GM06990 (cell line): ENCODE measurements around the gene KIF12.
"Not testable (repeated sequence)": the region's sequence is repeated elsewhere in the genome, so short reads cannot be mapped to it uniquely, and the experiment has no call there.

ENCODE experiments used
- DNase-seq: peaks from one replicate; pipeline ENCODE4 v3.0.0-alpha.2; 2011; ENCODE audit not compliant: insufficient read length; ENCODE audit errors: extremely low read depth
- H3K27me3 ChIP-seq: replicated peaks from 2 replicates; pipeline ENCODE4 v1.6.0; 2011; ENCODE audit warnings: low read length; ENCODE audit not compliant: control insufficient read depth, insufficient read depth
- H3K36me3 ChIP-seq: 2 replicates; pipeline ENCODE4 v1.5.1; 2011; ENCODE audit warnings: low read length; ENCODE audit not compliant: control insufficient read depth, insufficient read depth
- H3K4me3 ChIP-seq: replicated peaks from 2 replicates; pipeline ENCODE4 v1.5.1; 2011; ENCODE audit warnings: low read depth, mild to moderate bottlenecking, control low read depth, low read length
- CTCF ChIP-seq: IDR thresholded peaks from 2 replicates; pipeline ENCODE4 v1.5.1; 2011; ENCODE audit warnings: low read length, control low read depth, mild to moderate bottlenecking, inconsistent platforms; ENCODE audit not compliant: insufficient read depth, poor library complexity, severe bottlenecking

KIF12 gene

DNA sequence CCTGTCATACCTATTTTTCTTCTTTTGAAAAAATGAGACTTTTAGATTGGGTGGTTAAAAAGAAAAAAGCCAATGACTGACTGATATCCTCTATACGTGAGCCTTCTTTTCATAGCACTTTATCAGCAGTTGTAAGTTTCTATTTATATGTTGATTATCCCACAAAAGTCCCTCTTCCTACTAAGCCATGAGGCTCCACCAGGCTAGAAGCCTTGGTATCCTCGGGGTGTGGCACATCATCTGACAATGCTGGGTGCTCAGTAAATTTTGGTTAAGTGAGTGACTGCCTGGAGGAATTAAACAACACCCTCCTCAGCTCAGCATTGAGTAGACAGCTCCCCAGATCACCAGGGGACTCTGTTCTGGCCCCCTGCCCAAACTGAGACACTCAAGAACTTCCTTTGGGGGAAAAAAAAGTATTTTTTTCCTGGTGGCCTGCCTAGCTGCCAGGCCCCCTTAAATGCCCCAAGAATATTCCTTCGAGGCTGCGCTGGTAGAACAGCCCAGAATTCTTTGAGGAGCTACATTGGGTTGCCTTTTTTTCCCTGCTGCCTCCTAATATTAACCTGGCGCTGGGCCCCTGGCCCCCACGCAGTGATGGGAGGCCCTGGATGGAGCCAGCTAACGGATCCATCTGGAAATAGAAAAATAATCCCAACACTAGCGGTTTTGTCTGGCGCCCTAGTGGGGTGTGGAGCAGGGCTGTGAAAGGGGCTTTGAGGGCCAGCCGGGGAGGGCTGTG, 32.9 kb upstream of the KIF12 start:
- Histone ChIP-seq H3K27me3 (no peaks in the 10 kb centered on the region), H3K4me3 (no peak overlapping the region), H3K36me3 (no peaks in the 10 kb centered on the region)
- DNase-seq = no peak
- TF ChIP-seq CTCF = no peak

- H3K4me3 ChIP-seq = no peak overlapping the region
- no peaks in the 10 kb centered on the region for H3K36me3 ChIP-seq
- no peak for DNase-seq
- TF ChIP-seq CTCF = no peak
- no peaks in the 10 kb centered on the region for H3K27me3 ChIP-seq
Observed at GRCh38 chr9:114130624-114131277, 31.7 kb upstream of the KIF12 start.

- Histone ChIP-seq H3K27me3 (no peaks in the 10 kb centered on the region), H3K36me3 (no peaks in the 10 kb centered on the region), H3K4me3 (no peak overlapping the region)
- no peak for DNase-seq
- no peak for TF ChIP-seq CTCF
Observed at GRCh38 chr9:114130141-114130540, 31.0 kb upstream of the KIF12 start.

DNA sequence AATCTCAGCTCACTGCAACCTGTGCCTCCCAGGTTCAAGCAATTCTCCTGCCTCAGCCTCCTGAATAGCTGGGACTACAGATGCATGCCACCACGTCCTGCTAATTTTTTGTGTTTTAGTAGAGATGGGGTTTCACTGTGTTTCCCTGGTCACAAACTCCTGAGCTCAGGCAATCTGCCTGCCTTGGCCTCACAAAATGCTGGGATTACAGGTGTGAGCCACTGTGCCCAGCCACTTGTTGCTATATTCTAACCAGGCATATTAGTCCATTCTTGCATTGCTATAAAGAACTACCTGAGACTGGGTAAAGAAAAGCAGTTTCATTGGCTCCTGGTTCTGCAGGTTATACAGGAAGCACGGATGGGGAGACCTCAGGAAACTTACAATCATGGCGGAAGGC, 29.7 kb upstream of the KIF12 start:
- not testable (repeated sequence) for DNase-seq, H3K36me3 ChIP-seq, H3K27me3 ChIP-seq, H3K4me3 ChIP-seq

DNA sequence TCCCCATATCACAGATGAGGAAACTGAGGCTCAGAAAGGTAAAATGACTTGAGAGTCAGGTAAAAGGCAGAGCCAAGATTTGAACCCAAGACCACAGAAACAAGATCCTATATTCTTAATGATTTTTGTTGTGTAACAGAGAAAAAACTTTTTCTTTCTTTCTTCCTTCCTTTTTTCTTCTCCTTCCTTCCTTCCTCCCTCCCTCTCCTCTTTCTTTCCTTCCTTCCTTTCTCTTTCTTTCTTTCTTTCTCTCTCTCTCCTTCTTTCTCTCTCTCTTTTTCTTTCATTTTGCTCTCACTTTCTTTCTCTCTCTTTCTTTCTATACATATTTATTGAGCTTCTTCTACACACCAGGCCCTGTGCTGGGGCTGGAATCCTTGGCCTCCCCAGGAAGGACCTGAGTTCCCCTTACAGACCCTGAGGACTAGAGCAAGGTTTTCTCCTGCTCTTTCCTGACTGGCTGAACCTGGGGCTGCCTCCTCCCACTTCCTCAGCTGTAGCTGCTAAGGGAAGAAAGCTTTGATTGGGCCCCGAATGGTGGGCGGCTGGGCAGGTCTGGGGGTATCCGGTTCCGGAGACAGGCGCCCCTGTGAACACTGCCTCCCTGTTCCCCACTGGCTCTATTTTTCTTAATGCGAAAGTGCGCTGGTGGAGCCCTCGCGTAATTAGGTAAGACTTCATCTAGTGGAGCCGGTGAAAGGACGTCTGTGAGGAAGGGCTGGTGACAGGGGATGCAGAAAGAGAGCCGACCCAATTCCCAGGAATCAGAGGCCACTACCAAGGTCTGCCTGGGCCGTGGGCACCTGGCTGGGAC, 27.4 kb upstream of the KIF12 start:
- DNase-seq = no peak
- no peaks in the 10 kb centered on the region for H3K36me3 ChIP-seq
- H3K27me3 ChIP-seq = no peaks in the 10 kb centered on the region; the same call in none of the 2 replicates
- TF ChIP-seq CTCF = no peak
- no peak overlapping the region for H3K4me3 ChIP-seq

- Histone ChIP-seq H3K36me3 (no peaks in the 10 kb centered on the region), H3K4me3 (no peak overlapping the region), H3K27me3 (no peaks in the 10 kb centered on the region; the same call in none of the 2 replicates)
- TF ChIP-seq CTCF = no peak
- DNase-seq = no peak
Observed at GRCh38 chr9:114125476-114126013, 26.5 kb upstream of the KIF12 start.
